Measurements from ENCODE around the gene SLC16A3. TPM values are rescaled to one million over a fixed set of nuclear protein-coding genes. Genes with fewer than 3 reads are reported as not detected.

SLC16A3 gene
- total and polyA plus RNA-seq, 2 donors (not counting 1 experiment from before 2014, with no cell fraction given) = 14.9 to 65.7 TPM

- H3K4me1 ChIP-seq (ENCODE audit: control insufficient read depth in 2 of 2, insufficient read depth in 2 of 2, low read length in 2 of 2) = peaks cover 31 to 37% of the 10 kb centered on the region in 2 donors
- POLR2A ChIA-PET = interaction anchor here (0.5 to 6.3 kb wide), 6 partner anchors 17 to 827 kb away, joined by 3 to 46 read pairs (median 4); partner anchors contain the start of genes CSNK1D and SLC16A3
- intact Hi-C loops (cut with micrococcal nuclease) = loop anchor here (10.0 kb wide), 1 partner anchor 118 kb away; the partner anchor contains the start of gene FASN
- H4K20me1 ChIP-seq (ENCODE audit: control insufficient read depth, insufficient read depth, low read length, poor library complexity, severe bottlenecking) = no peaks in the 10 kb centered on the region
- H3K27ac ChIP-seq (ENCODE audit: low read length in 2 of 2) = peak within 1 kb of the TSS; percentile 22 to 81
- H2AFZ ChIP-seq (ENCODE audit: insufficient read depth, low read depth, low read length, poor library complexity, severe bottlenecking) = peak within 1 kb of the TSS; percentile 74
- TF ChIP-seq CTCF (IDR thresholded peaks at IDR 0.05) (no peak), EZH2 (IDR thresholded peaks at IDR 0.05; ENCODE audit: borderline replicate concordance, insufficient read depth, low read depth, low read length, poor library complexity, severe bottlenecking) (no peak)
- peak; percentile 88 for DNase-seq
- H3K27me3 Mint-ChIP-seq = no peaks in the 10 kb centered on the region
- WGBS (ENCODE audit: insufficient coverage) = under 1% methylated on average over 116 of the region's 116 CpGs
- H3K36me3 ChIP-seq (replicated peaks in 1 of 2; ENCODE audit: control extremely low read depth in 1 of 2, control insufficient read depth in 1 of 2, extremely low read depth in 1 of 2, insufficient read depth in 2 of 2, low read length in 1 of 2) = no peaks in the 10 kb centered on the region
- H3K4me3 ChIP-seq (ENCODE audit: control extremely low read depth in 1 of 5, extremely low read depth in 1 of 5, insufficient read depth in 1 of 5, low read depth in 2 of 5, low read length in 4 of 5) = peak within 1 kb of the TSS in 4 of 5 experiments; percentile 52 to 79 (median 68)
- ATAC-seq (ENCODE audit: low read depth) = peak; percentile 66
- H3K4me1 Mint-ChIP-seq = peaks cover 32% of the 10 kb centered on the region
- peak within 1 kb of the TSS; percentile 86 for H3K9ac ChIP-seq (ENCODE audit: low read length)
- peak within 1 kb of the TSS; percentile 90 for H3K4me2 ChIP-seq (replicated peaks; ENCODE audit: low read depth, low read length, poor library complexity, severe bottlenecking)
- CTCF ChIA-PET = interaction anchor here (0.6 to 1.7 kb wide), 5 partner anchors 17 to 88 kb away, joined by 3 to 8 read pairs (median 3); no protein-coding TSS in a partner anchor
- H3K4me3 Mint-ChIP-seq = peak within 1 kb of the TSS; percentile 87
- peak within 1 kb of the TSS; percentile 93 for H3K27ac Mint-ChIP-seq
- H3K9me3 Mint-ChIP-seq (ENCODE audit: insufficient read depth) = no peaks in the 10 kb centered on the region
- no peaks in the 10 kb centered on the region for H3K9me3 ChIP-seq (ENCODE audit: control extremely low read depth in 1 of 3, control insufficient read depth in 2 of 3, insufficient read depth in 1 of 3, low read length in 2 of 3)
- H3K27me3 ChIP-seq (replicated peaks in 1 of 4; ENCODE audit: control extremely low read depth in 1 of 4, control insufficient read depth in 3 of 4, insufficient read depth in 4 of 4, low read length in 3 of 4) = no peaks in the 10 kb centered on the region
- peaks cover 3% of the 10 kb centered on the region for H3K79me2 ChIP-seq (ENCODE audit: control insufficient read depth, insufficient read depth, low read length)
Measured at GRCh38 chr17:82212331-82213250, 16.3 kb upstream of the SLC16A3 start, which contains the start of gene CCDC57. CCDC57 (minus strand) TSS chr17:82212842; CDS start chr17:82201944, 10,898 bp downstream.

Data from B cell (primary cell).